Measurements from ENCODE around the gene ZDHHC16.
A peak's percentile ranks its signal among the peaks of the same experiment; 100 is the strongest.
"Not testable (repeated sequence)": the region's sequence is repeated elsewhere in the genome, so short reads cannot be mapped to it uniquely, and the experiment has no call there.

The ZDHHC16 gene

DNA sequence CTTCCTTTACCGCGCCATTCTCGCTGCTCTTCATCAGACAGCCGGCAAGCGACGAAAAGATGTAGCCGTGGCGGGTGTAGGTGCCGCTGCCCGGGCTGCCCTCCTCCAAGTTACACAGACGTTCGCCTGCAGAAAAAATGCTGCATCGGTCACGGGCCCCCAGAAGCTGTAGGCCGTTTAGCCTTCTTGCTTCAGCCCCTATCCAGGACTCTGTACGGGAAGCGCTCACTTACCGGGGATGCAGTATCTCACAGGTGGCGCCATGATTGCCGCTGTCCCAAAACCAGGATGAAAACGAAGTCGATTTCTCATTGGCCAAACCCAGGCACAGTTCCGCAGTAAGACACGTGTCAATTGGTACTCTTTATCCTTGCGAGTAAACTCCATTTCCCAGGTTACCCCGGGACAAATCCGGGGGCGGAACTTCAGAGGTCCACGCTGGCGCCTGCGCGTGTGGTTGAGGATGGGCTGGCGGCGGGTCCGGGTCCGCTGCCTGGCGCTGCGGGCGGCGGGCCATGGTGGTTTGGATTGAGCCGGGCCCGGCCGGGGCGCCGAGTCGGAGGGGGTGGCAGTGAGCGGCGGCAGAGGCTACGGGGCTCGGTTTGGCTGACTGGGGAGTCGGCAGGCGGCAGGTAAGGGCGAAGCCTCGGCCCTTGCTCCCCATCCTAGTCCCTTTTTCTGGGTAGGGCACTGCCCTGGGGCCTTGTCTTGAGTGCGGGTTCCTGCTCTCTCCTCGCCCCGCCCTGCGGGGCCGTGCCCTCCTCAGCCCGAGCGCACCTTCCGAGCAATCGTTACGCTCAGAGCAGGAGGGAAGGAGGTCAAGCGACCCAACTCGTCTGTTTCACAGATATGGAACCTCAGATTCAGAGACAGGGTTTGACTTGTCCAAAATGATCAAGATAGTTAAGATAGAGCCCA is at the start of gene ZDHHC16, which contains the start of gene EXOSC1:
TSS of gene ZDHHC16 (plus strand) at position 454 of the 918 bp plus-strand sequence. CDS start 5,501 bp downstream, outside the sequence.
TSS of gene EXOSC1 (minus strand) at position 285 of the 918 bp plus-strand sequence. CDS start at position 264, 21 bp downstream.
- DNase-seq, result peak; percentile 90

DNA sequence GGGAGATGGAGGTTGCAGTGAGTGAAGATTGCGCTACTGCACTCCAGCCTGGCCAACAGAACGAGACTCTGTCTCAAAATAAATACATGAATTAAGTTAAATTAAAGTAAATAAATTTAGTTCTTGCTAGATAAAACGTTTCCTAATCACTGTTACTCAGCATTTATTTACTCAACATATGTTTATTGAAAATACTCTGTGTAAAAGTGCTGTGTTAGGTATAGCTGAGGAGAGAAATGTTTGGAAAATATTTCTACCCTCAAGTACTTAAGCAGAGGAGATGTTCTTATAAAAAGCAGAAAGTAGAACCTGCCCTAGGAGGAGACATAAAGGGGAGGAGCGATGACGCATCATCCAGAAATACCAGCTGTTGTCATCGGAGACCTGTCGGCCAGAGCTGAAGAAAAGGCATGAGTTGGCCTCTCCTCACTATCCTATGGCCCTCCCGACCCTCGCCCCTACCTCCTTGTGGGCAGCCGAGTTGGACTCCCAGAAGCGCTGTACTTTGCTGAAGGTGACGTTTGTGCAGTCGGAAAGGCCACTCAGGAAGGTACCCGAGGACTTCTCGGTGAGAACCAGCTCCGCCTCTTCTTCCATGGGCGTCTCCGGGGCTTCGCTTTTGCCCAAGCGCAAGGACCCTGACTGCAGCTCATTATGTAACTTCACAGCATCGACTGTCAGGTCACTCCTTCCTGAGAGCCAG is 46.0 kb upstream of the ZDHHC16 start:
- DNase-seq, result no peak

DNA sequence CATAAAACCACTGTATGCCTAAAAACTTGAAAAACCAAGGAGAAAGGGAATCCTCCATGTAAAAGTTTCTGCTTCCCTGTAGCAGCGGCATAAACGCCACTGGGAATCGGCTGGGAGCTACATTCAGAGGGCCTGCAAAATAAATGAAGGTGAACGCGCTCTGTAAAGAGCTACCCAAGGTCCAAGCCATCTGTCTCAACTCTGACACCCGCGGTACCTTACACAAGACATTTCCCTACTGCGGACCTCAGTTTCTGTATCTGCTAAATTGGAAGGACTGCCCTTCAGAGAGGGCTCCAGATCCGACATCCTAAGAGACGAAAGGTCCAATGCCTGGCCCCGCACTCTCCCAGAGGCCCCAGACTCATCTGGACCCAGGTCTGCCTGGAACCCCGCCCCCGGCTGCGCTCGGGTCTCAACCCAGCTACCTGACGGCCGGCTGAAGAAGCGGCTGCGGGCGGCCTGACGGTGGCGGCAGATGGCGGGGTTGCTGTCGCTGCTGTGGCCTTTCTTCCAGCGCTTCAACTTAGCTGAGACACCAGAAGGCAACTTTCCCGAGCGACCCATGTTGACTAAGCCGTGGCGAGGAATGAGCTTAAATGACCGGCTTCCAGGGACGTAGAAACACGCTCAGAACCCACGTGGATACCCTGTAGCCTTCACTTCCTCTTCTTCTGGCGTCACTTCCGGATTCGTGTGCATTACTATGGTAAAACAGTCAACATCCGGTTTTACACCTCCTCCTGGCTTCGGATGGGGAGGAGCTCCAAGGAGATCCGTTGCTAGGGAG is 45.1 kb upstream of the ZDHHC16 start, which contains the start of gene RRP12:
TSS of gene RRP12 (minus strand) at position 676 of the 790 bp plus-strand sequence. CDS start at position 567, 109 bp downstream.
- peak; percentile 75 for DNase-seq

GRCh38 chr10:97401455-97401919 is 44.5 kb upstream of the ZDHHC16 start:
- DNase-seq, result no peak

DNA sequence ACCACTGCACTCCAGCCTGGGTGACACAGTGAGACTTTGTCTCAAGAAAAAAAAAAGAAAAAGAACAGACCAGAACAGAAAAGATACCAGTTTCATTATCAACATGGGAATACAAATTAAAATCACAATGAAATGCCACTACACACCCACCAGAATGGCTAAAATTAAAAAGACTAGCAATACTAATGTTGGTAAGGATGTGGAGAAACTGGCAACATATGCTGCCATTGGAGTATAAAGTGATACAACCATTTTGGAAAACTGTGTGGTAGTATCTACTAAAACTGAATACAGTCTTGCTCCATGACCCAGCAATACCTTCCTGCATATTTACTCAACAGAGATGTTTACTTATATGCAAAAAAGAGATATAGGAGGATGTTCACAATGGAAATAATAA is 41.9 kb upstream of the ZDHHC16 start:
- DNase-seq, result no peak

GRCh38 chr10:97406064-97406463 is 39.9 kb upstream of the ZDHHC16 start:
- no peak for DNase-seq

DNA sequence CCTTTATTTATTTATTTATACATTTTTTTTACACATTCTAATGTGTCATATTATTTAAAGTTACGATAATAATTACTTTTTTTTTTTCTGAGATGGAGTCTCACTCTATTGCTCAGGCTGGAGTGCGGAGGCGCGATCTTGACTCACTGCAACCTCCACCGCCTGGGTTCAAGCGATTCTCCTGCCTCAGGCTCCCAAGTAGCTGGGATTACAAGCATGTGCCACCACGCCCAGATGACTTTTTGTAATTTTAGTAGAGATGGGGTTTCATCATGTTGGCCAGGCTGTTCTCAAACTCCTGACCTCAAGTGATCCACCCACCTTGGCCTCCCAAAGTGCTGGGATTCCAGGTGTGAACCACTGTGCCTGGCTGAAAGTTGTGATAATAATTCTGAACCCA is 39.5 kb upstream of the ZDHHC16 start:
- not testable (repeated sequence) for DNase-seq

DNA sequence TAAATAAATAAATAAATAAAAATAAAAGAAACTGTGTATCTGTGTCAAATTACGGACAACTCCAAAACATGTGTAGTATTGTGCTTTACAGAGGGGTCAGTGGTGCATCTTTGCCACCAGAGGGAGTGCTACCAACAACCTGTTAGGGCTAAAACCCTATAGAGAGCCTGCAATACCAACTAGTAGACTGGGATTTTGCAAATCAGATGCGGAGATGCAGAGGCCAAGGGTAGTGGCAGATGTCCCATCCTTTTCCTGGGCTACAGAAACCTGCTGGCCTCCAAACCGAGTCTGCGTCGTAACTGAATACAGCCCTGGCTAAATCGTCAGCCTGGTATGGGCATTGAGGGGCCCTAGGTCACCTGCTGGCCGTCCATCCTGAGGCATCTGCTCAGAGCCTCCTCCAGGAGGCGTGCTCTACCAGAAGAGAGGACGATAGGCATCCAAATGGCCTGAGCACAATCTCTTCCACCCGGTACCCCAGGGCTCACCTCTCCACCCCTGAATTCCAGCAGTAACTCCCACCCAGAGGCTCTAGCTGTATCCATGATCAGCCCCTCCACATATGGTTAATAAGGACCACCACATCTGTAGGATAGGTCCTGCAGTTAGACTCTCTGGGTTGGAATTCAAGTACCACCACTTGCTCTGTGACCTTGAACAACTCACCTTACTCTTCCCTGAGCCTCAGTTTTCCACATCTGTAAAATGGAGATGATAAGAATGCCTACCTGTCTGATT is 38.6 kb upstream of the ZDHHC16 start:
- peak; percentile 83 for DNase-seq

GRCh38 chr10:97407952-97408248 is 38.1 kb upstream of the ZDHHC16 start:
- DNase-seq, result no peak

- no peak for DNase-seq
Observed at GRCh38 chr10:97408496-97408992, 37.4 kb upstream of the ZDHHC16 start.

- no peak for DNase-seq
Observed at GRCh38 chr10:97411406-97411805, 34.6 kb upstream of the ZDHHC16 start.

DNA sequence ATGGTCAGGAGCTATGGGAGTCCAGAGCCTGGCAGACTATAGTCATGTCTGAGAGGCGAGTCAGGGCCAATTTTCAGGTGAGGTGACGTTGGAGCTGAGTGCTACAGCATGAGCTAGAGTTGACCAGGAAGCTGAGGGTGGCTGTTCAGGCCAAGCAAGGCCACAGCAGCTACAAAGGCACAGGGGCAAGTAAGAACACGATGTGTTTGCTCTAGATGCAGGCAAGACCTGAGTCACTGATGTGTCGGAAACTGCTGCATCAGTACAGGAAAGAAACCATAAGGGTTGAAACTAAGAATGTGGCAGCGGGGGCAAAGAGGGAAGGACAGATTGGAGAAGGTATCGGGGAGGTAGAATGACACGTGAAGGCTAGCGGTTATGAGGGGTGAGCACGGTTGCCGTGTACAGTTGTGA is 33.1 kb upstream of the ZDHHC16 start:
- no peak for DNase-seq

- no peak for DNase-seq
Observed at GRCh38 chr10:97416565-97416964, 29.4 kb upstream of the ZDHHC16 start.

- DNase-seq, result not testable (repeated sequence)
Observed at GRCh38 chr10:97423757-97424098, 22.2 kb upstream of the ZDHHC16 start.

GRCh38 chr10:97425964-97426775 is 19.8 kb upstream of the ZDHHC16 start, which contains the start of gene PGAM1:
PGAM1 (plus strand) TSS chr10:97426191; CDS start chr10:97426308, 117 bp downstream.
- DNase-seq, result peak; percentile 87

DNA sequence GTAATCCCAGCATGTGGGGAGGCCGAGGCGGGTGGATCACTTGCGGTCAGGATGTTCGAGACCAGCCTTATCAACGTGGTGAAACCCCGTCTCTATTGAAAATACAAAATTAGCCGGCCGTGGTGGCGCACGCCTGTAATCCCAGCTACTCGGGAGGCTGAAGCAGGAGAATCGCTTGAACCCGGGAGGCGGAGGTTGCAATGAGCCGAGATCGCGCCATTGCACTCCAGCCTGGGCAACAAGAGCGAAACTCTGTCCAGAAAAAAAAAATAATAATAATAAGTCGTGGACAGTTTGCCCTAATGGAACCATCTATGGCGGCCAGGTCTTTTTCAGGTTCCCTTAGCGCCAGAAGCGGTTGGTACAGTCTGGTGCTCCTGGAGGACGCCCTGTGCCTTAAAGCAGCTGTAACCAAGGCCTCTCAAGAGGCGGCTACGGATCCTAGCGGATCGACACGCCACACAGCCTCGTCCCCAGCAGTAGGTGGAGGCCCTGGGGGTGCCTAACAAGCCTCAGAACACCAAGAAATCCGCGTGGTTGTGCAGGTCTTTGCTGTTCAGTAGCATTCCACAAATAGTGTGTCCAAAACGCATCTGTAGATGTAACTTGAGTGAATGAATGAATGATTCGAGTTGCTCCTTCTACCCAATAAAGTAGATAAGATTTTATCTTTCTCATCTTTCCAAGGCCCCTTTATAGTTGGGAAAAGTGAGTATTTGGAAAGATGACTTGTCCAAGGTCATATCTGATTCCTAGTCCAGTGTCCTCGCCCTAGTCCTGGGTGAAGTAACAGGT is 19.0 kb upstream of the ZDHHC16 start:
- DNase-seq, result no peak

DNA sequence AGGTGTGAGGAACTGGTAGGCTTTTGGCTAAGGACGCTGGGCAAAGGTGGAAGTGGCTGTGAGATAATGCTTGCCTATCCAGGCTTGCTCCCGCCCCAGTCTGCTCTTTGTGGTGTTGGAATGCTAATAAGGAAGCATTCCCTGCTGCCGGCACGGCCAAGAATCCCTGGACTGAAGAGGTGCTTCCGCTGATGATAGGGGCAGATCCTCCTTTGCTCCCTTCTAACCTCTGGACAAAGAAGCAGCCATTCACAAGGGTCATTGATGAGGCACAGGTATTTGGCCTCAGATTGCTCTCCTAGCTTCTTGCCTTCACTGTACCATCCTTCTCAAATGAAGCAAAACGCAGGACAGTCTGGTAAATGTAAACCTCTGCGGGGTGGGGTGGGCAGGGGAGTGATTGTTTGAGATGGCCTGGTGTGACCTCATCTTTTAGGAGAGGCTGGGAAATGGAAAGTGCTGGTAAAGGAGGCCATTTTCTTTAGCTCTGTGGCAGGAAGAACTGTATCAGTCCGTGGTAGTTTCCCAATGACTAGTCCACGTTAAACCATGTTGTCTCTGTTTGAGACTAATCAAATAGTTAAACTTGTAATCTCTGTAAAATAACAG is 18.3 kb upstream of the ZDHHC16 start:
- DNase-seq, result no peak

DNA sequence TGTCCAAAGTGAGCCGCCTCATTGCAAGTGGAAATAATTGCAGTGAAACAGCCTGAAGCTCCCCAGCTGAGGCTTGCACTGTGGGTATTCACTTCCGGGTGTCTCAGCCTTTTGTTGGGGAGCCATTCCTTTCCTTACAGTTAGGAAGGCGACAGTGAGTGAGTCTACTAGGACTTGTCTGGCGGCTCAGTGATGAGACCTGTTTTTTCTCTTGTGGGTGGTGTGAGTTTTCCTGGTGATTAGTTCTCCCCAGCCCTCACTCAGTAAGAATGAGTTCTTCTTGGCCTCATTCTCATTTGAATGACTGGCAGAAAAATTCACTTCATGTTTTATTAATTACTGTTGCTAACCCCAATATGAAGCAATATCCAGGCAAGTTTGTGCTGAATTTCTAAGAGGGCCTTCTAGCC is 17.4 kb upstream of the ZDHHC16 start:
- DNase-seq, result no peak

GRCh38 chr10:97434055-97434454 is 11.9 kb upstream of the ZDHHC16 start:
- no peak for DNase-seq

- no peak for DNase-seq
Observed at GRCh38 chr10:97434557-97434956, 11.4 kb upstream of the ZDHHC16 start.

Data from NCI-H526 treated with DMSO at 0.1 percent for 48 hours (cell line).